B cell (primary cell): Measurements from ENCODE around the gene BCAN. TPM values are rescaled to one million over a fixed set of nuclear protein-coding genes. Genes with fewer than 3 reads are reported as not detected.
A peak's percentile ranks its signal among the peaks of the same experiment; 100 is the strongest.

Experiments used
- ATAC-seq: fragments of 200-7000 bp; cut with Tn5 transposase; one replicate; pipeline ENCODE4 v1.10.0; 2021; ENCODE audit warnings: low read depth, mild to moderate bottlenecking, moderate number of reproducible peaks, moderate library complexity
- CTCF ChIA-PET: fragments of 350-600 bp; sonication (Branson Sonifier 250); formaldehyde crosslinking; loops from one replicate; lab custom pipeline; 2021; ENCODE audit warnings: antibody characterized with exemption, inconsistent platforms; lab: Charles Lee
- POLR2A ChIA-PET: fragments of 350-600 bp; sonication (Branson Sonifier 250); formaldehyde crosslinking; loops from one replicate; lab custom pipeline; 2021; ENCODE audit warnings: antibody characterized with exemption; lab: Charles Lee
- DNase-seq: peaks from one replicate; pipeline ENCODE4 v3.0.0; 2013
- H2AFZ ChIP-seq: 2 replicates; pipeline ENCODE4 v1.6.1; 2012; ENCODE audit warnings: mild to moderate bottlenecking, low read depth, low read length; ENCODE audit not compliant: insufficient read depth, poor library complexity, severe bottlenecking
- H3K27ac ChIP-seq, 2 donors: 1 replicate in 1 of 2; 2 replicates in 1 of 2; pipeline ENCODE4 v1.5.1; 2012 to 2013; ENCODE audit warnings: low read length in 2 of 2, mild to moderate bottlenecking in 2 of 2, moderate library complexity in 1 of 2
- H3K27me3 ChIP-seq, 4 experiments: fragments of 200-600 bp in 1 of 4; sonication (generic) in 1 of 4; replicated peaks in 1 of 4; 1 replicate in 2 of 4; 2 replicates in 2 of 4; pipeline versions ENCODE4 v1.6.1 to v1.7.0; 2013 to 2016; ENCODE audit warnings: low read length in 3 of 4, mild to moderate bottlenecking in 2 of 4, mixed read lengths in 1 of 4, moderate library complexity in 1 of 4; ENCODE audit not compliant: insufficient read depth in 4 of 4, control insufficient read depth in 3 of 4; ENCODE audit errors: control extremely low read depth in 1 of 4
- H3K36me3 ChIP-seq, 2 experiments: replicated peaks in 1 of 2; 1 replicate in 1 of 2; 2 replicates in 1 of 2; pipeline versions ENCODE4 v1.6.1 to v1.7.1; 2013; ENCODE audit warnings: low read length in 1 of 2; ENCODE audit not compliant: insufficient read depth in 2 of 2, control insufficient read depth in 1 of 2; ENCODE audit errors: control extremely low read depth in 1 of 2, extremely low read depth in 1 of 2
- H3K4me1 ChIP-seq, 2 donors: fragments of 200-600 bp in 1 of 2; sonication (generic) in 1 of 2; 1 replicate in 1 of 2; 2 replicates in 1 of 2; pipeline versions ENCODE4 v1.5.1 to v1.6.1; 2013 to 2017; ENCODE audit warnings: low read length in 2 of 2; ENCODE audit not compliant: control insufficient read depth in 2 of 2, insufficient read depth in 2 of 2
- H3K4me2 ChIP-seq: replicated peaks from 2 replicates; pipeline ENCODE3; 2012; ENCODE audit warnings: mild to moderate bottlenecking, low read depth, low read length; ENCODE audit not compliant: poor library complexity, severe bottlenecking
- H3K4me3 ChIP-seq, 5 experiments: fragments of 200-600 bp in 1 of 5; sonication (generic) in 1 of 5; 1 replicate in 3 of 5; 2 replicates in 2 of 5; pipeline versions ENCODE4 v1.5.1 to v1.7.0; 2011 to 2016; ENCODE audit warnings: low read length in 4 of 5, mild to moderate bottlenecking in 4 of 5, low read depth in 2 of 5, control low read depth in 1 of 5, moderate library complexity in 1 of 5; ENCODE audit not compliant: insufficient read depth in 1 of 5; ENCODE audit errors: control extremely low read depth in 1 of 5, extremely low read depth in 1 of 5
- H3K79me2 ChIP-seq: fragments of 200-600 bp; sonication (generic); one replicate; pipeline ENCODE4 v1.6.0; 2016; ENCODE audit warnings: low read length; ENCODE audit not compliant: control insufficient read depth, insufficient read depth
- H3K9ac ChIP-seq: fragments of 200-600 bp; sonication (generic); 2 replicates; pipeline ENCODE4 v1.6.1; 2017; ENCODE audit warnings: mild to moderate bottlenecking, low read length, moderate library complexity
- H3K9me3 ChIP-seq, 3 donors: one replicate each; pipeline versions ENCODE4 v1.6.1 to v1.7.1; 2013; ENCODE audit warnings: low read length in 2 of 3; ENCODE audit not compliant: control insufficient read depth in 2 of 3, insufficient read depth in 1 of 3; ENCODE audit errors: control extremely low read depth in 1 of 3
- H4K20me1 ChIP-seq: 2 replicates; pipeline ENCODE4 v1.6.0; 2012; ENCODE audit warnings: mild to moderate bottlenecking, low read length; ENCODE audit not compliant: insufficient read depth, control insufficient read depth, poor library complexity, severe bottlenecking
- H3K27ac Mint-ChIP-seq: one replicate; pipeline ENCODE4 v1.8.0; 2021; ENCODE audit warnings: mixed read lengths
- H3K27me3 Mint-ChIP-seq: one replicate; pipeline ENCODE4 v1.8.0; 2021; ENCODE audit warnings: mixed read lengths
- H3K4me1 Mint-ChIP-seq: one replicate; pipeline ENCODE4 v1.8.0; 2021; ENCODE audit warnings: mixed read lengths
- H3K4me3 Mint-ChIP-seq: one replicate; pipeline ENCODE4 v1.8.0; 2021; ENCODE audit warnings: mixed read lengths
- H3K9me3 Mint-ChIP-seq: one replicate; pipeline ENCODE4 v1.8.0; 2022; ENCODE audit warnings: mixed read lengths; ENCODE audit not compliant: insufficient read depth
- CTCF ChIP-seq: fragments of 200-600 bp; IDR thresholded peaks from one replicate; pipeline ENCODE4 v1.8.0; 2022; ENCODE audit warnings: antibody characterized with exemption, mild to moderate bottlenecking
- EZH2 ChIP-seq: IDR thresholded peaks from 2 replicates; pipeline ENCODE4 v1.6.1; 2012; ENCODE audit warnings: borderline replicate concordance, low read depth, mild to moderate bottlenecking, moderate library complexity, low read length; ENCODE audit not compliant: insufficient read depth, poor library complexity, severe bottlenecking
- WGBS: methylation state at CpG from one replicate; pipeline ENCODE4 v1.1.5; 2013; ENCODE audit warnings: missing lambda C conversion rate; ENCODE audit not compliant: insufficient coverage; 5-methylcytosine and 5-hydroxymethylcytosine counted together
- intact Hi-C: fragments of 100-400 bp; cut with micrococcal nuclease; formaldehyde crosslinking; loops from one replicate; pipeline ENCODE4 v1.10.0; 2022
- polyA plus RNA-seq: library from polyadenylated mRNA; depleted of rRNA; stranded (reverse); fragments of >200 nt; gene quantifications from 2 replicates; pipeline ENCODE4 v1.2.3, GENCODE V29; 2012
- total RNA-seq, 2 donors: library from RNA; stranded (reverse); fragments of 120-200 nt in 1 of 2; gene quantifications; 1 replicate in 1 of 2; 2 replicates in 1 of 2; pipeline versions ENCODE4 v1.2.3 to v1.2.4, GENCODE V29; 2013 to 2022

The BCAN gene
- total and polyA plus RNA-seq, 2 donors (not counting 1 experiment from before 2014, with no cell fraction given) = not detected

GRCh38 chr1:156676114-156676819 is 34.4 kb downstream of the BCAN start:
- H3K27ac ChIP-seq = no peak overlapping the region
- WGBS = 30% methylated on average over 49 of the region's 49 CpGs
- POLR2A ChIA-PET = interaction anchor here (0.5 kb wide), 1 partner anchor 27 kb away, joined by 6 read pairs; no protein-coding TSS in a partner anchor
- peak overlapping the region; percentile 62 for H3K4me2 ChIP-seq
- Mint-ChIP-seq H3K4me1 (peaks cover 14% of the 10 kb centered on the region), H3K4me3 (no peak overlapping the region), H3K9me3 (no peaks in the 10 kb centered on the region), H3K27me3 (peaks cover 59% of the 10 kb centered on the region), H3K27ac (no peak overlapping the region)
- TF ChIP-seq CTCF (no peak), EZH2 (no peak)
- H3K4me3 ChIP-seq = no peak overlapping the region
- H3K4me1 ChIP-seq = peaks cover 17 to 20% of the 10 kb centered on the region in 2 donors
- CTCF ChIA-PET = interaction anchor here (0.9 to 8.5 kb wide), 10 partner anchors 11 to 291 kb away, joined by 3 to 102 read pairs (median 8); partner anchors contain the start of gene CRABP2
- peaks cover 0 to 7% (median 0%) of the 10 kb centered on the region in 3 donors for H3K9me3 ChIP-seq
- intact Hi-C loops = no loop called here
- no peak overlapping the region for H3K9ac ChIP-seq
- DNase-seq (no peak), ATAC-seq (no peak)
- no peaks in the 10 kb centered on the region for H3K79me2 ChIP-seq
- H3K36me3 ChIP-seq = no peaks in the 10 kb centered on the region
- H4K20me1 ChIP-seq = no peaks in the 10 kb centered on the region
- peak overlapping the region; percentile 58 for H2AFZ ChIP-seq
- peaks cover 0 to 72% (median 43%) of the 10 kb centered on the region in 4 experiments for H3K27me3 ChIP-seq
